ENCODE data around the gene KIRREL2.

DNA sequence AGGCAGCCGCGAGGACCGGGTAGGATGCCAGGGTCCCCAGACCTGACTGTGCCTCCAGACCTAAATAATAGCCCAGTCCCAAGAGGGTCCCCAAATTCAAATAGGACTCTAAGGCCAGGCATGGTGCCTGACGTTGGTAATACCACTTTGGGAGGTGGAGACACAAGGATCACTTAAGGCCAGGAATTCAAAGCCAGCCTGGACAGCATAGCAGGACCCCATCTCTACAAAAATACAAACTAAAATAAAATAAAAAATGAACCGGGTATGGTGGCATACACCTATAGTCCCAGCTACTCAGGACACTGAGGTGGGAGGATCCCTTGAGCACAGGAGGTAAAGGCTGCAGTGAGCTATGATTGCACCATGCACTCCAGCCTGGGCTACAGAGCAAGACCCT, 6.3 kb downstream of the KIRREL2 start:
- TF ChIP-seq, protein P1, sequence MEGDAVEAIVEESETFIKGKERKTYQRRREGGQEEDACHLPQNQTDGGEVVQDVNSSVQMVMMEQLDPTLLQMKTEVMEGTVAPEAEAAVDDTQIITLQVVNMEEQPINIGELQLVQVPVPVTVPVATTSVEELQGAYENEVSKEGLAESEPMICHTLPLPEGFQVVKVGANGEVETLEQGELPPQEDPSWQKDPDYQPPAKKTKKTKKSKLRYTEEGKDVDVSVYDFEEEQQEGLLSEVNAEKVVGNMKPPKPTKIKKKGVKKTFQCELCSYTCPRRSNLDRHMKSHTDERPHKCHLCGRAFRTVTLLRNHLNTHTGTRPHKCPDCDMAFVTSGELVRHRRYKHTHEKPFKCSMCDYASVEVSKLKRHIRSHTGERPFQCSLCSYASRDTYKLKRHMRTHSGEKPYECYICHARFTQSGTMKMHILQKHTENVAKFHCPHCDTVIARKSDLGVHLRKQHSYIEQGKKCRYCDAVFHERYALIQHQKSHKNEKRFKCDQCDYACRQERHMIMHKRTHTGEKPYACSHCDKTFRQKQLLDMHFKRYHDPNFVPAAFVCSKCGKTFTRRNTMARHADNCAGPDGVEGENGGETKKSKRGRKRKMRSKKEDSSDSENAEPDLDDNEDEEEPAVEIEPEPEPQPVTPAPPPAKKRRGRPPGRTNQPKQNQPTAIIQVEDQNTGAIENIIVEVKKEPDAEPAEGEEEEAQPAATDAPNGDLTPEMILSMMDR (IDR thresholded peaks at IDR 0.05) = no peak
- TF ChIP-seq POLR2A (IDR thresholded peaks at IDR 0.05) = no peak
